ENCODE data around the gene SACM1L.
A peak's percentile ranks its signal among the peaks of the same experiment; 100 is the strongest.
"Not testable (repeated sequence)": the region's sequence is repeated elsewhere in the genome, so short reads cannot be mapped to it uniquely, and the experiment has no call there.

SACM1L gene

GRCh38 chr3:45670436-45670835, 18.8 kb upstream of the SACM1L start:
- DNase-seq (ENCODE audit: low read depth) = no peak

DNA sequence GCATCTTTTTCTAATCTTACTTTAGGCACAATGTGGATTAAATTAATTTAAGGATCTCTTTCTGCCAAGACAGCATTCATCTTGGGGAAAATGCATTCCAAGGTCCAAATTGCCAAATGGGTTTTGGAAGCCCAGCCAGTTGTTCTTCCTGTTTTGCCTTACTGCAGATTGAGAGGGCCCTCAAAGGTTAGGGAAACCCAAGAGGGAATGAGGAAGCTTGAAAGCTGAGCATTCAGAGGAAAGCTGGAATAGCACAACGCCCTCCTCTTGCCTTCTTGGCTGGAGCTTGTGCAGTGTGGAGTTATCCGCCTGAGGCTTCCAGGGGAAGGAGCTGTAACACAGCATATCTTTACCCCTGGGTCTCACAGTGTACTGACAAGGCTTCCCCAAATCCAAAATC, 18.2 kb upstream of the SACM1L start:
- DNase-seq (ENCODE audit: low read depth) = peak; percentile 96

- no peak for DNase-seq (ENCODE audit: low read depth)
Observed at GRCh38 chr3:45673273-45673672, 15.9 kb upstream of the SACM1L start.

DNA sequence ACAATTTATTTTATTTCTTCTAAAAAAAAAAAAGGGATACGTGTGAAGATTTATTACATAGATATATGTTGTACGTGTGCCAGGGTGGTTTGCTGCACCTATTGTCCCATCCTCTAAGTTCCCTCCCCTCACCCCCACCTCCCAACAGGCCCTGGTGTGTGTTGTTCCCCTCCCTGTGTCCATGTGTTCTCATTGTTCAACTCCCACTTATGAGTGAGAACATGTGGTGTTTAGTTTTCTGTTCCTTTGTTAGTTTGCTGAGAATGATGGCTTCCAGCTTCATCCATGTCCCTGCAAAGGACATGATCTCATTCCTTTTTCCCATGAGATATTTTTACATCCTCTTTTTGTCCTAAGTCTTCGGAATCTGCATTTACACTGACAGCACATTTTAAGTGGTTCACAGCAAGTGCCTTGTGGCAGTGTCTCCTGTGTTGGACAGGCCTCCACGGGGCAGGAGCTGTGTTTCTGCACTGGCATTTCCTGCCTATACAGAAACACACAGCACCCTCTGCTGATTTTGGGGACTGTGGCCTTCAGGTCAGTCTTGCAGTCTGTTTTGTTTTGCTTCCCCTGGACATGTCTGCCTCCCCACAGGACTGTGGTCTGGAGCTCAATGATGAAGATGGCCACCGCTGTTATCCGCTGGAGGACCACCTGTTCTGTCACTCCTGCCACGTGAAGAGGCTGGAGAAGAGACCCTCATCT, 12.7 kb upstream of the SACM1L start:
- no peak for DNase-seq (ENCODE audit: low read depth)

GRCh38 chr3:45677033-45677446, 12.2 kb upstream of the SACM1L start:
- DNase-seq (ENCODE audit: low read depth) = peak; percentile 77

- no peak for DNase-seq (ENCODE audit: low read depth)
Observed at GRCh38 chr3:45677841-45678240, 11.4 kb upstream of the SACM1L start.

DNA sequence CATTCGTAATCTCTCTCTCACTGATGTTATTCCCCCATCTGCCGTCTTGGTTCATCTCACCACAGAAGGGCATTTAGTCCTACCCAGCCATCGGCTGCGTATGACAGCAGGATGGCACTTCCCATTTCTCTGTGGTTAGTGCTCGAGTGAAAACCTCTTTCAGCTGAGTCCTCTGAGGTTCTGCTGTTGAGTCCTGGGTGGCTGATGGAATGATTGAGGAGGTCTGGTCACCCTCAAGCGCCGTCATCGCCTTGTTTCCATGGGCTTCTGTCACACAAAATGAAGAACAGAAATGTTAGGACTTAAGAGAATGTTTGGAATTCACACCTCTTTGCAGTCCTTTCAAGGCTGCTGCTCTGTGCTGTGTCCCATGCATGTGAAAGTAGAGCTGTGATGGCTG, 9.4 kb upstream of the SACM1L start:
- DNase-seq (ENCODE audit: low read depth) = no peak

DNA sequence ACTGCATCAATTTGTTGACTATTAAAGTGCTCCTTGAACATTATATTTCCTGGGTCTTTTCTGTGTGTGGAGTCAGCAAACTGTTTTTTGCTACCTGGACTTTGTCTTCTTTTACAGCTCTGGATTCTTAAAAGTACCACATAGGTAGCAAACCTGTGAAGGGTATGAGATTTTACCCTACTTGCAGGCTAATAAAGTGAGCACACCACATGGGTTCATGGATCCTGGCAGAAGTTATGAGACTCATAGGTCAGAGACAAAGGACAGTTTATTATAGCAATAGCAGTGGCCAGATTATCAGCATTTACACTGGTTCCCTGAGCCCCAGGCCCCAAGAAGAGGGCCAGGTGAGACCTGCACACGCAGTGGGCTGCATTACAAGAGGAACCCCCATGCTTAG, 8.0 kb upstream of the SACM1L start:
- no peak for DNase-seq (ENCODE audit: low read depth)

- DNase-seq (ENCODE audit: low read depth) = no peak
Observed at GRCh38 chr3:45681846-45682245, 7.3 kb upstream of the SACM1L start.

- no peak for DNase-seq (ENCODE audit: low read depth)
Observed at GRCh38 chr3:45682311-45682710, 6.9 kb upstream of the SACM1L start.

DNA sequence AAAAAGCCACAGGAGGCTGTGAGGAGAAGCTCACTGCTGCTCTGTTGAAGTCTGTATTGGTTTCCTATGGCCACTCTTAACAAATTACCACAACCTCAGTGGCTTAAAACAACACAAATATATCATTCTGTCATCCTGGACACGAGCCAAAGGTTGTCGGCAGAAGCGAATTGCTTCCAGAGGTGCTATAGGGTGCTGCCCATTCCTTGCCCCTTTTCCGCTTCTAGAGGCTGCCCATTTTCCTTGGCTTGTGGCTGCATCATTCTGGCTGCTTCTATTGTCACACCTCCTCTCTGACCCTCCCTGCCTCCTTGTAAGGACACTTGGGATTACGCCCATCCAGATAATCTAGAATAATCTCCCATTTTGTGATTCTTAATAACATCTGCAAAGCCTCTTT, 6.4 kb upstream of the SACM1L start:
- DNase-seq (ENCODE audit: low read depth) = no peak

DNA sequence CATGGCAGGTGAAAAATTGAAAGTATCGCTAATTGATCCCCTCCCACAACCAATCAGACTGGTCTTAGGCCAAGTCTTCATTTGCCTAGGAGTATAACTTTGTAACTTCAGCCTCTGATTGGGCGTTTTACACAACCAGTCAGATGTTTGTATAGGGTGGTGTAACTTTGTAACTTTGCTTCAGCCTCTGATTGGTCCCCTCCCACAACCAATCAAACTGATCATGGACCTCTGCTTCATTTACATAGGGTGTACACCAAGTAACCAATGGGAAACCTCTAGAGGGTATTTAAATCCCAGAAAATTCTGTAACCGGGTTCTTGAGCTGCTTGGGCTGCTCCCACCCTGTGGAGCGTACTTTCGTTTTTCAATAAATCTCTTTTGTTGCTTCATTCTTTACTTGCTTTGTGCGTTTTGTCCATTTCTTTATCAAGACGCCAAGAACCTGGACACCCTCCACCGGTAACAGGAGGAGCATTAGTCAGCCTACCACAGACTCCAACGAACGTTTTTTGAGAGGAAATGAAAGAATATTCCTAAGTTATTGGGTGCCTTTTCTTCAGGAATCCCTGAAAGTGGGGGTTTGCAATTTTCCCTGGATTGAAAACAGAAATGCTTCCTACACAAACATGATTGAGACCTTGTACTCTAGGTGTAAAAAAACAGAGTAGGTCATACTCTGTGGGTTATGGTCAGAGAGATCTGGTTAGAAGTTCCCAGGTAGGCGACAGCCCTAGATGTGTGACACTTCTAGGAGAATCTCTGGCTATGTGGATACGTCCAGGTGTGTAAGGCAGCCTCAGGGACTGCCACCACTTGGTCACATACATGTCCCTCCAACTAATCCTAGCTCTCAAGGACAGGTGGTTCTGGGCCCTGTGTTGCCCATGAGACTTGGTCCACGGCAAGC, 5.5 kb upstream of the SACM1L start:
- DNase-seq (ENCODE audit: low read depth) = no peak

DNA sequence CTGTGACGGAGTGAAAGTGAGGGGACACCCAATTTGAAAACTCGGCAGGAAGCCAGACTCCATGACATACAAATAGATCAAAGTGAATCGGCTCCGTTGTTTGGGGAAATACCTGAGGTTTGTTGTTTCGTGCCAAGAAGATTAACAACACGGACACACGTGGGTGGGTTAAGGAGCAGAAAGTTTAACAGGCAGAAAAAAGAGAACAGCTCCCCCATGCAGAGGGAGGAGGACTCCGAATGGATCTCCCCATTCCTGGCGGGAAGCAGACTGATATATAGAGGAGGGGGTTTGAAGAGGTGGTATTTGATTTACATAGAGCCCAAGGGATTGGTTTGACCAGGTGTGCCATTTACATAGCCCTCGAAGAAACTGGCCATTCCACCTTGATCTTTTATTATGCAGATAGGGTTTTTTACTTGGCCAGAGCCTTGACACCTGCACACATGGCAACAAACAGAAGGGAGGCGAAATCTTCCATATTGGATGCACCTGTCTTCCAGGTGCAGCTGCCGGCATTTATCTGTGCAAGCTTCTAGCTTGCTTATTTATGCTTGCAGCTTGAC, 4.8 kb upstream of the SACM1L start:
- DNase-seq (ENCODE audit: low read depth) = no peak

DNA sequence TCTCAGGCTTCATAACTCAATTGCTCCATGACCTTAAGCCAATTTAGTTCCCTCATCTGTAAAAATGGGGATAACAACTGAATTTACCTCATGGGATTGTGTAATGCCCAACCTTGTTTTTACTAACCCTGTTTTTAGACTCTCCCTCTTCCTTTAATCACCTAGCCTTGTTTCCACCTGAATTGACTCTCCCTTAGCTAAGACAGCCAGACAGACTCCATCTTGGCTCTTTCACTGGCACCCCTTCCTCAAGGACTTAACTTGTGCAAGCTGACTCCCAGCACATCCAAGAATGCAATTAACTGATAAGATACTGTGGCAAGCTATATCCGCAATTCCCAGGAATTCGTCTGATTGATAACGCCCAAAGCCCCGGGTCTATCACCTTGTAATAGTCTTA, 3.5 kb upstream of the SACM1L start:
- not testable (repeated sequence) for DNase-seq (ENCODE audit: low read depth)

GRCh38 chr3:45686850-45687249, 2.3 kb upstream of the SACM1L start:
- no peak for DNase-seq (ENCODE audit: low read depth)

DNA sequence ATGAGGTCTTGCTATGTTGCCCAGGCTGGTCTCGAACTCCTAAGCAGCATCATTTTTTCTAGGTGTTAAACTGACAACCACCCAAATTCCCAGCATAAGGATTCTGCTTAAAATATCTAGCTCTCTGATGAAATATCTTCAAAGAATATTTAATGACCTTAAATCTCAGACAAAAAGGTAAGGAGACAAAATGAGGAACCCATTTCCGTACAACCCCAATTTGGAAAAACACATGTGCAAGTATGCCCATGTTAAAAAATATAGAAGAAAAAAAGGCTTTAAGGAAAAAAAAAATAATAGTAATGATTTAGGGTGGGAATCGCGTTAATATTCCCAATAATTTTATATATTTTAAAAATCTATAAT, 1.4 kb upstream of the SACM1L start:
- DNase-seq (ENCODE audit: low read depth) = no peak

DNA sequence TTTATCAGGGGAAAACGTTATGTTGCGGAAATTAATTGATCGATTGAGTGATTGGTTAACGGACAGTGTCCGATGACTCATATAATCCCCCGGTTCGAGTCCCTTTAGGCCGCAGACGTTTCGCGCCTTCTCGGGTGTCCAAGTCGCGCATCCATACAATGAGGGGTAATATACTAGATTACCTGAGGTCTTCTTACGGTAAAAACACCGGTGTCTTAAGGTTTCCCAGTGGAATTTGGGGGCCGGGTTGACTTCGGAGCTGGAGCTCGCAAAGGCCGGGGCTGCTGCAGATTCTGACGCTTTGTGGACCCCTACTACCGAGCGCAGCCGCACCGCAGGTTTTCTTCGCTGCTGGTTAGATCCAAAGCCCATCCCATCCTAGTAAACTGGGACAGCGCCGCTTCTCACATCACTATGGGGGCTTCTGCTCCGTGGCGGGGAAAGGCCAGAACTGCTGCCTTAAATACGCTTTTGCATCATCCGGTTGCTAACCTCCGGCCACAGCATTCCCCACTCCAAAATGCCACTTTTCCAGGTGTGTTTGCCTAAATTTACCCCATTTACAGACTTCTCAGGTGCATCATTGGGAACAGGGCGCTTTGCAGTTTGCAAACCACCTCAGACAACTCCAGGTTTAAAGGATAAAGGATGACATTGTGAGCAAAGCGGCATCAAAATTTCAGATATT, 858 bp upstream of the SACM1L start:
- no peak for DNase-seq (ENCODE audit: low read depth)

- no peak for DNase-seq (ENCODE audit: low read depth)
Observed at GRCh38 chr3:45689787-45690145, 570 bp downstream of the SACM1L start.

DNA sequence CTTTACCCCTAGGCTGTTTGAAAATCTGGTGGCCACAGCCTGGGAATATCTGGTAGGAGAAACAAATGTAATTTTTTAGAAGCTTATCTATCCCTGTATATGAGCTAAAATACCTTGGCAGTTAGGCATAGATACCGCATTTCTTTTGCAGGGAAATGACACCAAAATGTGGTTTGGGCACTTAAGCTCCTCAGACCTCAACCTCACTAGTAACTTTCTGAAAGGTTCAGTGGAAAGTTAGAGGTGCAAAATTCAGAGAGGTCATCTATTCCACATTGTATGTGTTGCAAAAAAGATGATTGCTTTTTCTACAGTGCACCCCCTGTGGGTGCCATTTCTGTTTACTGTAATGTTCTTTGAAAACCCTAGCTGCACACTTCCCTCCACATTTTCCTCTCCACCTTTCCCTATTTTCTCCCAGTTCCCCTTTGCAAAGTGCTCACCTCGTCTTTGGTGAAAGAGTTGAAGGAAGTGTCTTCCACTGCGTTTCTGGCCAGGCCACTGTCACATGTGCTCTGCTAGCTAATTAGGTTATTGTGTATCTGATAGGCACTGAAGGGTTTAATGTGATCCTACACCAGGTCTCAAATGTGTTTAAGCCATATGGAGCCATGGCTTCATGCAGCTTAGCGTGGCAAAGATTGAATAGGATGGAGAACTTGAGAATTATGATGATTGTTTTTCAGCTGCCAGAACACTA, 1.3 kb downstream of the SACM1L start:
- no peak for DNase-seq (ENCODE audit: low read depth)

DNA sequence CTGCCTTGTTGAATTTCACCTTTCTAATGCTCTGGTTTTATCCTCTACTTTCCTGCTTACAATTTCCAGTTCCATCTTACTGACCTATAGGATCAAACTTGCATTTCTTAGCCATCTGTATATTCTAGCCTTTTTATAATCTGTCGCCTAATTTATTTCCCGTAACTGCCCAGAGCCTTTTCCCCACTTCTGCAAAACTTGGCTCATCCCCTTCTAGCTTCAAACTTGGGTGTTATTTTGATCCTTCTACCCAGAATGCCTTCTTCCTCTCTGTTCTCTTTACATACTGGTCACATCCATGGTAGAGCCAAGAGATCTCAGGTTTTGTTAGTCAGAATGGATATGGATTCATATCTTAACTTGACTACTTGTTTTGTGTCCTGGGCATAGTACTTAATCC, 2.6 kb downstream of the SACM1L start:
- no peak for DNase-seq (ENCODE audit: low read depth)

DNA sequence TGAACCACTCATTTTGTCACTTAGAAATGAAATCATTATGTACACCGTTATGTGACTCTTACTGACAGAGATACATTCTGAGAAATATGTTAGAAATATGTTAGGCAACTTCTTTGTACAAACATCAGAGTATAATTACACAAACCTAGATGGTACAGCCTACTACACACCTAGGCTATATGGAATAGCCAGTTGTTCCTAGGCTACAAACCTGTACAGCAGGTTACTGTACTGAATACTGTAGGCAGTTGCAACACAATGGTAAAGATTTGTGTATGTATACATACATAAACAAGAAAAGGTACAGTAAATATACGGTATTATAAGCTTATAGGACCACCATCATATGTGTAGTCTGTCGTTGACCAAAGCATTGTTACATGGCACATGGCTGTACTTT, 3.7 kb downstream of the SACM1L start:
- no peak for DNase-seq (ENCODE audit: low read depth)

DNA sequence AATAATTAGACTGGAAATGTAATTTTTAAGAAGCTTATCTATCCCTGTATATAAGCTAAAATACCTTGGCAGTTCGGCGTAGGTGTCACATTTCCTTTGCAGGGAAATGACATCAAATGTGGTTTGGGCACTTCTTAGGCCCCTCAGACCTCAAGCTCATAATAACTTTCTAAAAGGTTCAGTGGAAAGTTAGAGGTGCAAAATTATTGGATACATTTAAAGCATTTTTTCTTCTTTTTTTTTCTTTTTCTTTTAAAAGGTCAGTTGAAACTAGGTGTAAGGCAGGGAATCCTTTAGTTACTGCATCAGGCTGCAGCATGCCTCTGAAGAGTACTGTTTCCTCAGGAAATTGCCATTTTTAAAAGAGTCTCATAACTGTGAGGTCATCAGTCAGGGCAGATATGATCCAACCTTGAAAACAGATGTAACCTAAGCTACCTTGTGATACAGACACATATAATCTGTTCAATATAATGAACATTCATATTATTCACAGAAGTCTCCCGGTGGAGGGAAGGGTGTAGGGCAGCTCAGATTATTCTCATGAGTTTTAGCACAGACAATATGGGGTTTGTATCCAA, 4.8 kb downstream of the SACM1L start:
- DNase-seq (ENCODE audit: low read depth) = no peak
